Caki2 (cell line): Measurements from ENCODE around the gene ASB3. TPM values are rescaled to one million over a fixed set of nuclear protein-coding genes. Genes with fewer than 3 reads are reported as not detected.
"Not testable (repeated sequence)": the region's sequence is repeated elsewhere in the genome, so short reads cannot be mapped to it uniquely, and the experiment has no call there.

Experiments
- DNase-seq: peaks from one replicate; pipeline ENCODE4 v3.0.0-alpha.2; 2015; ENCODE audit warnings: low read depth
- in situ Hi-C: cut with HindIII; loops from 2 replicates; pipeline ENCODE4 v1.10.0; 2016; ENCODE audit warnings: low sequenced_read_pairs, low pct_unique_long_range_greater_than_20kb, mixed read lengths
- total RNA-seq: library from RNA; depleted of rRNA; stranded (reverse); fragments of >200 nt; shearing (Covaris generic); gene quantifications from 2 replicates; pipeline ENCODE4 v1.2.3, GENCODE V29; 2014; ENCODE audit warnings: low replicate concordance

Gene ASB3
- total RNA-seq, 1 experiment from 2014 or later = 20.0 TPM

- DNase-seq = no peak
Measured at GRCh38 chr2:53753041-53753440, 33.7 kb downstream of the ASB3 start.

GRCh38 chr2:53752385-53752784, 34.4 kb downstream of the ASB3 start:
- DNase-seq = no peak
- in situ Hi-C loops = no loop called here

More at GRCh38 chr2:53753041-53753440, 33.7 kb downstream of the ASB3 start:
- in situ Hi-C loops = no loop called here

GRCh38 chr2:53751728-53752127, 35.0 kb downstream of the ASB3 start:
- no peak for DNase-seq
- in situ Hi-C loops = no loop called here

GRCh38 chr2:53750041-53750768, 36.5 kb downstream of the ASB3 start:
- in situ Hi-C loops = no loop called here
- no peak for DNase-seq

- in situ Hi-C loops = no loop called here
Measured at GRCh38 chr2:53744395-53745065, 42.2 kb downstream of the ASB3 start.

GRCh38 chr2:53740170-53740569, 46.6 kb downstream of the ASB3 start:
- DNase-seq = no peak
- in situ Hi-C loops = no loop called here

More at GRCh38 chr2:53744395-53745065, 42.2 kb downstream of the ASB3 start:
- DNase-seq = no peak

GRCh38 chr2:53739032-53739431, 47.7 kb downstream of the ASB3 start:
- in situ Hi-C loops = no loop called here
- DNase-seq = no peak

GRCh38 chr2:53737091-53737490, 49.7 kb downstream of the ASB3 start:
- DNase-seq = no peak
- in situ Hi-C loops = no loop called here

GRCh38 chr2:53729143-53729762, 57.5 kb downstream of the ASB3 start:
- DNase-seq = no peak
- in situ Hi-C loops = no loop called here

GRCh38 chr2:53727921-53728320, 58.8 kb downstream of the ASB3 start:
- no peak for DNase-seq
- in situ Hi-C loops = no loop called here

GRCh38 chr2:53725662-53726061, 61.1 kb downstream of the ASB3 start:
- in situ Hi-C loops = no loop called here
- no peak for DNase-seq

- no peak for DNase-seq
- in situ Hi-C loops = no loop called here
Measured at GRCh38 chr2:53724536-53724935, 62.2 kb downstream of the ASB3 start.

GRCh38 chr2:53720944-53721343, 65.8 kb downstream of the ASB3 start:
- DNase-seq, in situ Hi-C loops: not testable (repeated sequence)

GRCh38 chr2:53715568-53715967, 71.2 kb downstream of the ASB3 start:
- in situ Hi-C loops = no loop called here
- no peak for DNase-seq

- no peak for DNase-seq
- in situ Hi-C loops = no loop called here
Measured at GRCh38 chr2:53711271-53711780, 75.4 kb downstream of the ASB3 start.

GRCh38 chr2:53708988-53709387, 77.8 kb downstream of the ASB3 start:
- no peak for DNase-seq
- in situ Hi-C loops = no loop called here

GRCh38 chr2:53701221-53701620, 85.5 kb downstream of the ASB3 start:
- DNase-seq = no peak
- in situ Hi-C loops = no loop called here

- DNase-seq = no peak
- in situ Hi-C loops = no loop called here
Measured at GRCh38 chr2:53697686-53698085, 89.1 kb downstream of the ASB3 start.

- no peak for DNase-seq
- in situ Hi-C loops = no loop called here
Measured at GRCh38 chr2:53697092-53697491, 89.7 kb downstream of the ASB3 start.
